Smooth muscle cell (in vitro differentiated cells): ENCODE data around the gene PKIG. TPM values are rescaled to one million over a fixed set of nuclear protein-coding genes. Genes with fewer than 3 reads are reported as not detected.

Experiments
- DNase-seq: peaks from one replicate; lab custom pipeline; 2025; ENCODE audit not compliant: unreplicated experiment; lab: John Stamatoyannopoulos, UW
- H2AFZ ChIP-seq: fragments of 200-600 bp; sonication (generic); 2 replicates; pipeline ENCODE4 v1.6.0; 2016; ENCODE audit warnings: antibody characterized with exemption, low read depth, mild to moderate bottlenecking
- H3F3A ChIP-seq: fragments of 200-600 bp; sonication (generic); 2 replicates; pipeline ENCODE4 v1.6.0; 2017; ENCODE audit warnings: antibody characterized with exemption, low read depth
- H3K27ac ChIP-seq: fragments of 200-600 bp; sonication (generic); 2 replicates; pipeline ENCODE4 v1.5.1; 2016; ENCODE audit warnings: low read depth, mild to moderate bottlenecking
- H3K27me3 ChIP-seq: fragments of 200-600 bp; sonication (generic); 2 replicates; pipeline ENCODE4 v1.6.1; 2016; ENCODE audit warnings: low read depth, mild to moderate bottlenecking
- H3K36me3 ChIP-seq: fragments of 200-600 bp; sonication (generic); 2 replicates; pipeline ENCODE4 v1.5.1; 2016; ENCODE audit warnings: low read depth
- H3K4me1 ChIP-seq: fragments of 200-600 bp; sonication (generic); 2 replicates; pipeline ENCODE4 v1.5.1; 2016; ENCODE audit warnings: low read depth
- H3K4me2 ChIP-seq: fragments of 200-600 bp; sonication (generic); 2 replicates; pipeline ENCODE4 v1.6.0; 2016; ENCODE audit warnings: mild to moderate bottlenecking
- H3K4me3 ChIP-seq: fragments of 200-600 bp; sonication (generic); 2 replicates; pipeline ENCODE4 v1.5.1; 2016; ENCODE audit warnings: mild to moderate bottlenecking
- H3K79me2 ChIP-seq: fragments of 200-600 bp; sonication (generic); 2 replicates; pipeline ENCODE4 v1.6.0; 2016; ENCODE audit warnings: low read depth, mild to moderate bottlenecking
- H3K9ac ChIP-seq: fragments of 200-600 bp; sonication (generic); 2 replicates; pipeline ENCODE4 v1.6.0; 2016; ENCODE audit warnings: low read depth
- H3K9me3 ChIP-seq: fragments of 200-600 bp; sonication (generic); replicated peaks from 2 replicates; pipeline ENCODE4 v1.5.1; 2016; ENCODE audit warnings: low read depth
- H4K20me1 ChIP-seq: fragments of 200-600 bp; sonication (generic); 2 replicates; pipeline ENCODE4 v1.6.0; 2016; ENCODE audit warnings: low read depth
- CTCF ChIP-seq: fragments of 200-600 bp; sonication (generic); IDR thresholded peaks from 2 replicates; pipeline ENCODE4 v1.5.1; 2017; ENCODE audit warnings: borderline replicate concordance, mild to moderate bottlenecking, antibody characterized with exemption; ENCODE audit not compliant: insufficient read depth, poor library complexity, severe bottlenecking
- WGBS: methylation state at CpG from one replicate; pipeline ENCODE4 v1.1.7; 2016; ENCODE audit warnings: low lambda C conversion rate; 5-methylcytosine and 5-hydroxymethylcytosine counted together
- polyA plus RNA-seq: library from polyadenylated mRNA; unstranded; fragments of >200 nt; fragmentation: Nextera tagmentation; extraction: Ambion mirVana; gene quantifications from 2 replicates; pipeline ENCODE4 v1.2.1, GENCODE V29; 2016
- total RNA-seq: library from RNA; depleted of rRNA; stranded (reverse); fragments of >200 nt; gene quantifications from 2 replicates; pipeline ENCODE4 v1.2.3, GENCODE V29; 2014

Gene PKIG
- total and polyA plus RNA-seq, 2 experiments from 2014 or later: 68.9 to 86.1 TPM

GRCh38 chr20:44646641-44647274, 64.4 kb downstream of the PKIG start:
- H2AFZ ChIP-seq: no peak overlapping the region
- 79% methylated on average over 10 of the region's 10 CpGs for WGBS
- no peak overlapping the region for H3K4me3 ChIP-seq
- H3K4me2 ChIP-seq: peak overlapping the region; percentile 34
- H3K4me1 ChIP-seq: peaks cover 43% of the 10 kb centered on the region
- no peaks in the 10 kb centered on the region for H3K27me3 ChIP-seq
- TF ChIP-seq CTCF: no peak
- H3K36me3 ChIP-seq: no peaks in the 10 kb centered on the region
- H3F3A ChIP-seq: peaks cover 9% of the 10 kb centered on the region
- H3K79me2 ChIP-seq: no peaks in the 10 kb centered on the region
- no peaks in the 10 kb centered on the region for H3K9me3 ChIP-seq
- no peak for DNase-seq
- no peaks in the 10 kb centered on the region for H4K20me1 ChIP-seq
- no peak overlapping the region for H3K9ac ChIP-seq
- peak overlapping the region; percentile 5 for H3K27ac ChIP-seq

GRCh38 chr20:44648068-44648467, 65.7 kb downstream of the PKIG start:
- WGBS: 88% methylated on average over 5 of the region's 5 CpGs
- Histone ChIP-seq H3K4me3 (no peak overlapping the region), H4K20me1 (no peaks in the 10 kb centered on the region), H3K79me2 (no peaks in the 10 kb centered on the region), H3K4me2 (no peak overlapping the region), H3K9me3 (no peaks in the 10 kb centered on the region), H3K36me3 (no peaks in the 10 kb centered on the region), H2AFZ (no peak overlapping the region), H3K9ac (no peak overlapping the region), H3K4me1 (peaks cover 30% of the 10 kb centered on the region), H3F3A (peaks cover 4% of the 10 kb centered on the region), H3K27me3 (no peaks in the 10 kb centered on the region), H3K27ac (no peak overlapping the region)
- no peak for TF ChIP-seq CTCF
- DNase-seq: no peak

- Histone ChIP-seq H3K79me2 (no peaks in the 10 kb centered on the region), H3K4me3 (no peak overlapping the region), H3K9me3 (no peaks in the 10 kb centered on the region), H3K9ac (no peak overlapping the region), H4K20me1 (no peaks in the 10 kb centered on the region), H3K27ac (no peak overlapping the region), H3K27me3 (no peaks in the 10 kb centered on the region), H2AFZ (no peak overlapping the region), H3K4me1 (peaks cover 25% of the 10 kb centered on the region), H3K36me3 (no peaks in the 10 kb centered on the region), H3K4me2 (no peak overlapping the region), H3F3A (no peaks in the 10 kb centered on the region)
- no peak for TF ChIP-seq CTCF
- DNase-seq: no peak
- WGBS: 77% methylated on average over 7 of the region's 7 CpGs
Measured at GRCh38 chr20:44648579-44648978, 66.2 kb downstream of the PKIG start.

DNA sequence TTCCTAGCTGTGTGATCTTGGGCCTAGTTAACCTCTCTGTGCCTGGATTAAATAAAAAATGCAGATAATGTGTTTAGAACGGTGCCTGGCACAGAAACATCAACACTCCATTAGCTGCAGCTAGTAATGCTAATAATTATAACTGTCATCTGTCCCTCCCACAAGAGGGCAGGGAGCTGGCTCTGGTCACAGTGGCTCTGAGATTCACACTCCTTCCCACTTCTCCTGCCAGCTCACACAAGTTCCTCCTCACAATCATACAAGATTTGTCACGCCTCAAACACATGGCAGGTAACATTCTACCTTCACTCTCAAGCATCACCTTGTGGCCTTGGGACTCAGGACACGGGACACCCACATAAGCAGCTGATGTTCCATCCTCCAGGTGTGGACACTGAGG, 66.7 kb downstream of the PKIG start:
- no peak for DNase-seq
- H3K4me1 ChIP-seq: peaks cover 20% of the 10 kb centered on the region
- H3K27me3 ChIP-seq: no peaks in the 10 kb centered on the region
- TF ChIP-seq CTCF: no peak
- WGBS: 75% methylated on average over 3 of the region's 3 CpGs
- no peak overlapping the region for H2AFZ ChIP-seq
- no peak overlapping the region for H3K4me3 ChIP-seq
- no peaks in the 10 kb centered on the region for H3K36me3 ChIP-seq
- no peaks in the 10 kb centered on the region for H3F3A ChIP-seq
- H3K79me2 ChIP-seq: no peaks in the 10 kb centered on the region
- H3K27ac ChIP-seq: no peak overlapping the region
- H3K9ac ChIP-seq: no peak overlapping the region
- H4K20me1 ChIP-seq: no peaks in the 10 kb centered on the region
- no peak overlapping the region for H3K4me2 ChIP-seq
- no peaks in the 10 kb centered on the region for H3K9me3 ChIP-seq
